HEK293 (cell line): ENCODE measurements around the gene HDHD2.

Source experiments
- CTCF ChIA-PET: fragments of 350-600 bp; formaldehyde crosslinking; extraction: SDS; loops from one replicate; lab custom pipeline; 2021; ENCODE audit warnings: antibody characterized with exemption; lab: Yijun Ruan, JAX
- POLR2A ChIA-PET: fragments of 300-600 bp; formaldehyde crosslinking; extraction: SDS; loops from one replicate; lab custom pipeline; 2020; ENCODE audit warnings: antibody characterized with exemption, inconsistent platforms; lab: Yijun Ruan, JAX
- H3K27ac ChIP-seq: fragments of 200-500 bp; sonication (Bioruptor generic); 2 replicates; pipeline ENCODE4 v1.5.1; 2014; ENCODE audit warnings: low read depth, low read length, control low read depth, inconsistent platforms; ENCODE audit errors: extremely low read depth
- H3K36me3 ChIP-seq, 2 experiments: fragments of 200-500 bp in 1 of 2; sonication (Bioruptor generic) in 1 of 2; 1 replicate in 1 of 2; 2 replicates in 1 of 2; pipeline ENCODE4 v1.5.1; 2014 to 2017; ENCODE audit warnings: inconsistent platforms in 2 of 2, low read length in 2 of 2; ENCODE audit not compliant: control insufficient read depth in 2 of 2, insufficient read depth in 1 of 2
- H3K4me1 ChIP-seq: fragments of 200-500 bp; sonication (Bioruptor generic); 2 replicates; pipeline ENCODE4 v1.5.1; 2014; ENCODE audit warnings: mild to moderate bottlenecking, low read length, inconsistent platforms; ENCODE audit not compliant: control insufficient read depth, insufficient read depth
- H3K4me3 ChIP-seq: 2 replicates; pipeline ENCODE4 v1.5.1; 2011; ENCODE audit warnings: low read depth, mild to moderate bottlenecking, control low read depth, low read length, moderate library complexity
- H3K9me3 ChIP-seq: fragments of 200-500 bp; sonication (Bioruptor generic); 2 replicates; pipeline ENCODE4 v1.5.1; 2014; ENCODE audit warnings: low read depth, low read length, inconsistent platforms; ENCODE audit not compliant: control insufficient read depth, insufficient read depth
- AEBP2 ChIP-seq: fragments of 450-650 bp; formaldehyde crosslinking; IDR thresholded peaks from 2 replicates; pipeline ENCODE4 v1.5.1; 2016; ENCODE audit warnings: missing biosample characterization, missing genetic modification characterization, borderline replicate concordance
- EGR2 ChIP-seq: fragments of 450-650 bp; formaldehyde crosslinking; IDR thresholded peaks from 2 replicates; pipeline ENCODE4 v1.5.1; 2016; ENCODE audit warnings: low read depth, missing biosample characterization, missing genetic modification characterization
- GLI4 ChIP-seq: fragments of 450-650 bp; formaldehyde crosslinking; IDR thresholded peaks from 2 replicates; pipeline ENCODE4 v1.5.1; 2016; ENCODE audit warnings: missing biosample characterization, missing genetic modification characterization
- KLF16 ChIP-seq: fragments of 450-650 bp; formaldehyde crosslinking; IDR thresholded peaks from 2 replicates; pipeline ENCODE4 v1.5.1; 2017; ENCODE audit warnings: missing biosample characterization, missing genetic modification characterization
- ZBTB1 ChIP-seq: fragments of 450-650 bp; formaldehyde crosslinking; IDR thresholded peaks from 2 replicates; pipeline ENCODE4 v1.5.1; 2016; ENCODE audit warnings: missing biosample characterization, missing genetic modification characterization
- ZFP3 ChIP-seq: fragments of 450-650 bp; formaldehyde crosslinking; IDR thresholded peaks from 2 replicates; pipeline ENCODE4 v1.5.1; 2016; ENCODE audit warnings: low read depth, missing biosample characterization, missing genetic modification characterization
- ZNF214 ChIP-seq: fragments of 450-650 bp; formaldehyde crosslinking; IDR thresholded peaks from 2 replicates; pipeline ENCODE4 v1.5.1; 2017; ENCODE audit warnings: missing biosample characterization, mild to moderate bottlenecking, missing genetic modification characterization, borderline replicate concordance
- ZNF23 ChIP-seq: fragments of 450-650 bp; formaldehyde crosslinking; IDR thresholded peaks from 2 replicates; pipeline ENCODE4 v1.5.1; 2016; ENCODE audit warnings: missing biosample characterization, missing genetic modification characterization, borderline replicate concordance
- ZNF292 ChIP-seq: fragments of 450-650 bp; formaldehyde crosslinking; IDR thresholded peaks from 2 replicates; pipeline ENCODE4 v1.5.1; 2016; ENCODE audit warnings: low read depth, missing biosample characterization, missing genetic modification characterization, borderline replicate concordance
- ZNF510 ChIP-seq: fragments of 450-650 bp; formaldehyde crosslinking; IDR thresholded peaks from 2 replicates; pipeline ENCODE4 v1.5.1; 2018; ENCODE audit warnings: mild to moderate bottlenecking, missing genetic modification characterization, missing biosample characterization; ENCODE audit not compliant: insufficient replicate concordance
- ZNF571 ChIP-seq: fragments of 450-650 bp; formaldehyde crosslinking; IDR thresholded peaks from 2 replicates; pipeline ENCODE4 v1.5.0; 2017; ENCODE audit warnings: missing biosample characterization, missing genetic modification characterization
- ZNF610 ChIP-seq: fragments of 450-650 bp; formaldehyde crosslinking; IDR thresholded peaks from 2 replicates; pipeline ENCODE4 v1.5.1; 2016; ENCODE audit warnings: missing biosample characterization, missing genetic modification characterization, borderline replicate concordance

Gene HDHD2

GRCh38 chr18:47062471-47062870 is 87.8 kb downstream of the HDHD2 start:
- TF ChIP-seq KLF16 (no peak), ZNF571 (tag by site-specific recombination) (no peak), AEBP2 (tag by site-specific recombination) (no peak), ZBTB1 (tag by site-specific recombination) (no peak), GLI4 (tag by site-specific recombination) (no peak), ZNF292 (tag by site-specific recombination) (no peak), ZNF23 (tag by site-specific recombination) (no peak), ZNF214 (tag by site-specific recombination) (no peak), ZNF610 (tag by site-specific recombination) (no peak), ZNF510 (tag by site-specific recombination) (no peak), ZFP3 (tag by site-specific recombination) (no peak), EGR2 (no peak)
- Histone ChIP-seq H3K36me3 (no peaks in the 10 kb centered on the region), H3K4me3 (no peak overlapping the region), H3K9me3 (no peaks in the 10 kb centered on the region), H3K4me1 (no peaks in the 10 kb centered on the region), H3K27ac (no peak overlapping the region)
- CTCF ChIA-PET, result no interaction called here
- POLR2A ChIA-PET, result no interaction called here
